GM08714 (cell line): ENCODE results near the gene CYTH4.

Experiments
- H3K4me3 ChIP-seq: fragments of 200-500 bp; sonication (Bioruptor generic); 2 replicates; pipeline ENCODE4 v1.5.1; 2014; ENCODE audit warnings: mild to moderate bottlenecking, low read length, inconsistent platforms
- ZNF274 ChIP-seq: IDR thresholded peaks from 2 replicates; pipeline ENCODE4 v1.6.1; 2012; ENCODE audit warnings: mild to moderate bottlenecking, low read depth, low read length

Gene CYTH4

GRCh38 chr22:37258005-37258752 is 24.1 kb upstream of the CYTH4 start:
- no peak for TF ChIP-seq ZNF274
- H3K4me3 ChIP-seq = no peak overlapping the region

- no peak for TF ChIP-seq ZNF274
- no peak overlapping the region for H3K4me3 ChIP-seq
Measured at GRCh38 chr22:37258753-37259401, 23.4 kb upstream of the CYTH4 start.

GRCh38 chr22:37259540-37260029 is 22.7 kb upstream of the CYTH4 start:
- TF ChIP-seq ZNF274 = no peak
- no peak overlapping the region for H3K4me3 ChIP-seq

DNA sequence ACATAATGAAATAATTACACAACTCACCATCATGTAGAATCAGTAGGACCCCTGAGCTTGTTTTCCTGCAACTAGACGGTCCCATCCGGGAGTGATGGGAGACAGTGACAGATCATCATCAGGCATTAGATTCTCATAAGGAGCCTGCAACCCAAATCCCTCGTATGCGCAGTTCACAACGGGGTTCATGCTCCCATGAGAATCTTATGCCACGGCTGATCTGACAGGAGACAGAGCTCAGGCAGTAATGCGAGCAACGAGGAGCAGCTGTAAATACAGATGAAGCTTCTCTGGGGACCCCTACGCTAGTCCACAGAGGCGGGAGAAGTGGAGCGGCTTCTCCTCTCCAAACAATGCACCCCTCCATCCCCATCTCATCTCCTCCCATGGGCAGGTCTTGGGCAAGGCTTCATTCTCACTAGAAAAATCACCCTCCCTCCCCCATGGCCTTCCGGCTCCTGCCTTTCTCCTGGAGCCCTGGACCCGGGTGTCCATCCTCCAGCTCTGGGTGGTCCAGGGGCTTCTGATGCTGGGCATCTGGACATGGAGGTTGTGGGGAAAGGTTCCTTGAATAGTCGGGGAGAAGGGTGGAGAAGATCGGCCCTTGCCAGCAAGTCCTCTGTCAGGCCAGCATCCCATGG is 22.0 kb upstream of the CYTH4 start:
- TF ChIP-seq ZNF274 = no peak
- H3K4me3 ChIP-seq = no peak overlapping the region

GRCh38 chr22:37260901-37261336 is 21.4 kb upstream of the CYTH4 start:
- H3K4me3 ChIP-seq = no peak overlapping the region
- TF ChIP-seq ZNF274 = no peak

- no peak for TF ChIP-seq ZNF274
Measured at GRCh38 chr22:37262346-37262745, 20.0 kb upstream of the CYTH4 start.

DNA sequence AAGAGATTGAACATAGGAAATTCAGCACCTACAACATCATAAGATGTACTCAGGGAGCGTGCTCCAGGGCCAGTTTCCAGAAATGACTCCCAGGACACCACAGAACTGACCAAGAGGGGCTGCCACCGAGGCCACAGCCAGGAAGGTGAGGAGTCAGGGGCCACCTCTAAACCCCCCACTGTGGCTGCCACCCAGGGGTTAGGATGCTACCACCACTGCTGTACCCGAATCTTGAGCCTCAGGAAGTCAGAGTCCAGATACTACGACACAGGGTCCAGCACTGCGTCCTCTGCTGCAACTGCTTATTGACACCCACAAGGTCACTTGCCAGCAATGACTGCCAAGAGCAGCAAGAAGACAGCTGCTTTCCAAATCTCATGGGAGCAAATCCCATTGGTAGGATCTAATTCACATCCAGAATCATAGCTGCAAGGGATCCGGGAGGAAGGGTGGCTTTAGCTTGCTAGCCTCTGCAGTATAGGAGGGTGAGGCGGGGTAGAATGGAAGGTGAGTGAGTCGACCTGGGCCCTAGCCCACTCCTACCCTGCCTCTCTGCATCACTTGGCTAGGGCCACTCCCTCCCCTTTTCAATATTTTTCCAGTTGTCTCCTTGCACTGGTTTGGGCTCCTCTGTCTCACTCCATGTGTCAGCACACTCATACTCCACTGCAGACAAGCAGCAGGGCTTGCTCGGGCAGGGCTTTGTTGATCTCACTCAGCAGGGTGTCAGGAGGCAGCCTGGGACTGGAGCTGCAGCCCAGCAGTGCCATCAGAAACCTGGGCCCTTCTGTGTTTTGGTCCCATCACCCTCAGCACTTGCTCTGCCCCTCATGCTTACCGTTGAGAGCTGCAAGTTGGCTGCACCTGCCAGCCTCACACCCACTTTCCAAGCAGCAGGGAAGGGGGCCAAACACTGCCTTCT is 18.1 kb upstream of the CYTH4 start:
- no peak for TF ChIP-seq ZNF274
- H3K4me3 ChIP-seq = no peak overlapping the region

More at GRCh38 chr22:37262346-37262745, 20.0 kb upstream of the CYTH4 start:
- no peak overlapping the region for H3K4me3 ChIP-seq

GRCh38 chr22:37266581-37267134 is 15.7 kb upstream of the CYTH4 start:
- no peak overlapping the region; the same call in 1 of the 2 replicates for H3K4me3 ChIP-seq
- no peak for TF ChIP-seq ZNF274

- H3K4me3 ChIP-seq = peak overlapping the region; percentile 56; the same call in 1 of the 2 replicates
- TF ChIP-seq ZNF274 = no peak
Measured at GRCh38 chr22:37267135-37267587, 15.1 kb upstream of the CYTH4 start.

DNA sequence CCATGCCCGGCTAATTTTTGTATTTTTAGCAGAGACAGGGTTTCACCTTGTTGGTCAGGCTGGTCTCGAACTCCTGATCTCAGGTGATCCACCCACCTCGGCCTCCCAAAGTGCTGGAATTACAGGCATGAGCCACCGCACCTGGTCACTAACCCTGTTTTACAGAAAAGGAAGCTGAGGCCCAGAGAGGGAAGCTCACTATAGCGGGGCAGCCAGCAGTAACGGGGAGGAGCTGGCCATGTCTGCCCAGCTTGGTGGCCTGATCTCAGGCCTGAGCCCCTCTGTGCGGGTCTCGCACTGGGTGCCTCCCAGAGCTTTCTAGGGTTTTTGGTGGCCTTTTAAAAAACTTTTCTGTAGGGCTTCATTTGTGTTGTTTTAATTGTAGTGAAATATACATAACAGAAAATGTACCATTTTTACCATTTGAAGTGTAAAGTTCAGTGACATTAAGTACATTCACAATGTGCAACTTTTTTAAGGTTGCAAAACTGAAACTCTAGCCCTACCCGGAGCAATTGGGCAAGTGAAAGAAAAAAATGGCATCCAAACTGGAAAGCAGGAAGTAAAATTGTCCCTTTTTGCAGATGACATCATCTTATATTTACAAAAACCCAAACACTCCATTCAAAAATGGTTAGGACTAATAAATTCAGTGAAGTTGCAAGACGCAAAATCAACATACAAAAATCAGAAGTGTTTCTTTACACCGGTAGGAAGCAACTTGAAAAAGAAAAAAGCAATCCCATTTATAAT is 14.5 kb upstream of the CYTH4 start:
- TF ChIP-seq ZNF274 = no peak
- H3K4me3 ChIP-seq = peak overlapping the region; percentile 56; the same call in 1 of the 2 replicates

DNA sequence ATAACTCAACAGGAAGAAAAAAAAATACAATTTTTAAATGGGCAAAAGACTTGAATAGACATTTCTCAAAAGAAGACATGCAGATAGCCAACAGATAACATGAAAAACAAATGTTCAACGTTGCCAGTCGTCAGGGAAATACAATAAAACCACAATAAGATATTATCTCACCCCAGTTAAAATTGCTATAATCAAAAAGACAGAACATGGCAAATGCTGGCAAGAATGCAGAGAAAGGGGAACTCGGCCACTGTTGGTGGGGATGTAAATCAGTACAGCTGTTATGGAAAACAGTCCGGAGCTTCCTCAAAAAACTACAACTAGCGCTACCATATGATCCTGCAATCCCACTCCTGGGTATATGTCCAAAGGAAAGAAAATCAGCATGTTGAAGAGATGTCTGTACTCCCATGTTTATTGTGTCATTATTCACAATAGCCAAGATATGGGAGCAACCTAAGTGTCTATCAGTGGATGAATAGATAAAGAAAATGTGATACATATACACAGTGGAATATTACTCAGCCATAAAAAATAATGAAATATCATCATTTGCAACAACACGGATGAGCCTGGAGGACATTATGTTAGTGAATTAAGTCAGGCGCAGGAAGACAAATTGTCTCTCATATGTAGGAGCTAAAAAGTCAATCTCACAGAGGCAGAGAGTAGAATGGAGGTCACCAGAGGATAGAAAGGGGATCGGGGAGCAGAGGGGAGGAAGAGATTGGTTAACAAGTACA is 12.2 kb upstream of the CYTH4 start:
- no peak for TF ChIP-seq ZNF274
- no peak overlapping the region for H3K4me3 ChIP-seq
